ENCODE results near the gene OR10A4.
A peak's percentile ranks its signal among the peaks of the same experiment; 100 is the strongest.
"Not testable (repeated sequence)": the region's sequence is repeated elsewhere in the genome, so short reads cannot be mapped to it uniquely, and the experiment has no call there.

OR10A4 gene

GRCh38 chr11:6895010-6895409 is 18.6 kb downstream of the OR10A4 start:
- no peak for DNase-seq (ENCODE audit: low read depth in 2 of 2)

GRCh38 chr11:6898911-6899310 is 22.5 kb downstream of the OR10A4 start:
- no peak for DNase-seq (ENCODE audit: low read depth in 2 of 2)

GRCh38 chr11:6900327-6900999 is 24.0 kb downstream of the OR10A4 start:
- no peak for DNase-seq (ENCODE audit: low read depth in 2 of 2)

GRCh38 chr11:6904804-6905203 is 28.4 kb downstream of the OR10A4 start:
- DNase-seq (ENCODE audit: low read depth in 2 of 2), result not testable (repeated sequence)

- no peak for DNase-seq (ENCODE audit: low read depth in 2 of 2)
These were observed 35.0 kb downstream of the OR10A4 start for GRCh38 chr11:6911378-6911777.

- DNase-seq (ENCODE audit: low read depth in 2 of 2), result no peak
These were observed 35.5 kb downstream of the OR10A4 start for GRCh38 chr11:6911948-6912347.

GRCh38 chr11:6919698-6920097 is 43.3 kb downstream of the OR10A4 start:
- DNase-seq (ENCODE audit: low read depth in 2 of 2), result no peak

GRCh38 chr11:6920702-6921101 is 44.3 kb downstream of the OR10A4 start, which contains the start of gene OR2D3:
Gene OR2D3, plus strand, starts transcription at chr11:6921002. Its CDS starts 0 bp downstream, at chr11:6921002.
- no peak for DNase-seq (ENCODE audit: low read depth in 2 of 2)

- no peak for DNase-seq (ENCODE audit: low read depth in 2 of 2)
These were observed 48.7 kb downstream of the OR10A4 start for GRCh38 chr11:6925007-6925577.

- DNase-seq (ENCODE audit: low read depth in 2 of 2), result no peak
These were observed 49.3 kb downstream of the OR10A4 start for GRCh38 chr11:6925636-6926207.

- DNase-seq (ENCODE audit: low read depth in 2 of 2), result peak; percentile 4 to 7
These were observed 50.0 kb downstream of the OR10A4 start, which contains the start of gene ZNF215 for GRCh38 chr11:6926208-6927029. Gene ZNF215, plus strand, starts transcription at chr11:6926426. Its CDS starts 5,847 bp downstream, at chr11:6932273.

GRCh38 chr11:6927030-6927617 is 50.7 kb downstream of the OR10A4 start:
- DNase-seq (ENCODE audit: low read depth in 2 of 2), result no peak
